ENCODE measurements around the gene SLC22A4. TPM values are rescaled to one million over a fixed set of nuclear protein-coding genes. Genes with fewer than 3 reads are reported as not detected.

Gene SLC22A4
- total RNA-seq, 6 donors from 2014 or later, result 3.9 to 17.8 (median 8.1) TPM

DNA sequence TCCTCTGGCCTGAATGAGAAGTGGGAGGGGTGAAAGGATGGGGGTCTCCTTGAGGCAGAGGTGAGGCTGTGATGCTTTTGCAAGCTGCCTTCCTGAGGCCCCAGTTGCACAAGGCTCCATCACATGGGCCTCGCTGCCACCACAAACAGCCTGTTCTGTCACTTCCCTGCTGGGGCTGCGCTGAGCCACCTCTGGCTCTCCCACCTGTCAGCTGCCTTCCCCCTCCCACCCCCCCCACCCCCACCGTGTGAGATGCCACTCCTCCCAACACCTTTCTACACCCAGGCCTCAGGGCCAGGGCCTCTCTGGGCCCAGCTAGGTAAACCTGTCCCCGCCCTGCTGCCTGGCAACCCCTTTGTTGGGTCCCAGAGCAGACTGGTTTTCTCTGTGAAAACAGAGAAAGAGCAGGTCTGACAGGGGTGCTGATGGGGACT, 41.2 kb upstream of the SLC22A4 start:
- WGBS, 2 donors, result 63% methylated on average over 4 of the region's 4 CpGs; no CpG with 5 or more reads in 1 of the 2 donors
- TF ChIP-seq EP300 (IDR thresholded peaks at IDR 0.05) (no peak), POLR2AphosphoS5 (IDR thresholded peaks at IDR 0.05) (no peak), POLR2A (IDR thresholded peaks at IDR 0.05) (no peak)
- TF ChIP-seq, protein P1, sequence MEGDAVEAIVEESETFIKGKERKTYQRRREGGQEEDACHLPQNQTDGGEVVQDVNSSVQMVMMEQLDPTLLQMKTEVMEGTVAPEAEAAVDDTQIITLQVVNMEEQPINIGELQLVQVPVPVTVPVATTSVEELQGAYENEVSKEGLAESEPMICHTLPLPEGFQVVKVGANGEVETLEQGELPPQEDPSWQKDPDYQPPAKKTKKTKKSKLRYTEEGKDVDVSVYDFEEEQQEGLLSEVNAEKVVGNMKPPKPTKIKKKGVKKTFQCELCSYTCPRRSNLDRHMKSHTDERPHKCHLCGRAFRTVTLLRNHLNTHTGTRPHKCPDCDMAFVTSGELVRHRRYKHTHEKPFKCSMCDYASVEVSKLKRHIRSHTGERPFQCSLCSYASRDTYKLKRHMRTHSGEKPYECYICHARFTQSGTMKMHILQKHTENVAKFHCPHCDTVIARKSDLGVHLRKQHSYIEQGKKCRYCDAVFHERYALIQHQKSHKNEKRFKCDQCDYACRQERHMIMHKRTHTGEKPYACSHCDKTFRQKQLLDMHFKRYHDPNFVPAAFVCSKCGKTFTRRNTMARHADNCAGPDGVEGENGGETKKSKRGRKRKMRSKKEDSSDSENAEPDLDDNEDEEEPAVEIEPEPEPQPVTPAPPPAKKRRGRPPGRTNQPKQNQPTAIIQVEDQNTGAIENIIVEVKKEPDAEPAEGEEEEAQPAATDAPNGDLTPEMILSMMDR (IDR thresholded peaks at IDR 0.05), result no peak
- Histone ChIP-seq H3K27ac (no peak overlapping the region), H3K4me3 (no peak overlapping the region), H3K9me3 (no peaks in the 10 kb centered on the region), H3K36me3 (no peaks in the 10 kb centered on the region), H3K4me1 (peaks cover 4 to 14% (median 7%) of the 10 kb centered on the region in 4 donors), H3K27me3 (peaks cover 0 to 6% (median 3%) of the 10 kb centered on the region in 4 donors)
- ATAC-seq (ENCODE audit: low FRiP score in 2 of 2) (no peak), DNase-seq (peak in 1 of 2 donors; percentile 19)

DNA sequence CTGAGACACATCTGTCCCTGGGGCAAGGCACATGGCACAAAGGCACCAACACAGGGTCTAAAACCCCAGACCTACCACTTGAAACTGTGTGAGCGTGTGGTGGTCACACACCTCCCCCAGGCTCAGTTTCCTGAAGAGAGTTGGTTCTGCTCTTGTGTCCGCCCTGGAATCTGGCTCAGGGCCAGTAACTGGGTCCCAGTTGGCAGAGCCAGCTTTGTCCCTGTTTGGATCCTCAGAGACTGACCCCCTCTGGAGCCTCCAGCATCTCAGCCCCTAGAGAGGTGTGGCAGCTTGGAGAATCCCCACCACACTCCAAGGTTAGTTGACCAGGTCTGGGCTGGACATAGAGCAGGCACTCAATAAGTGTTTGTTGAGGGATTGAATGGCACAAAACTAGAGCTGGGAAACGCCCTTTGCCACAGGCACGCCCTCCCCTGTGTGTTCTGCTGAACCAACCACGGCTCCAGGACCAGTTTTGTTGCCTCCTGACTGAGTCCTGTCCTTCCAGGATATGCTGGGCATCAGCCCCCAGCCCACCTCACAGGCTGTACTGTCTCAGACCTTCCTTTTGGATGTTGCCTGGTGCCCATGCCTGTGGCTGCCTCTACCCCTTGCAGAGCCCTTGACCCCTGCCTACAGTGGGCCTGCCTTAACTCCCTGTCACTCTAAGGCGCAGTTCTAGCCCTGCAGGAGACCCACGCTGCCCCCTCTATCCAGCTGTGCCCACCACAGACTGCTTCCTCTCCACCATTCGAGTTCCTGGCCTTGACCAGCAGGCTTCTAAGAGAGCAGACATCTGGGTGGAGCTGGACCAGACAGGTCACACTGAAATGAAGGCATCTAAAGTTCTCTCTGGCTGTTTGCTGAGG, 40.5 kb upstream of the SLC22A4 start:
- H3K9me3 ChIP-seq, result no peaks in the 10 kb centered on the region
- peaks cover 0 to 6% (median 3%) of the 10 kb centered on the region in 4 donors for H3K27me3 ChIP-seq
- DNase-seq (peak in 1 of 2 donors; percentile 22), ATAC-seq (ENCODE audit: low FRiP score in 2 of 2) (no peak)
- H3K4me3 ChIP-seq, result no peak overlapping the region
- 74 to 85% methylated on average over 7 to 8 of the region's 8 CpGs for WGBS, 2 donors
- peaks cover 4 to 18% (median 9%) of the 10 kb centered on the region in 4 donors for H3K4me1 ChIP-seq
- H3K27ac ChIP-seq, result no peak overlapping the region
- TF ChIP-seq POLR2AphosphoS5 (IDR thresholded peaks at IDR 0.05), result no peak
- TF ChIP-seq, protein P1 (IDR thresholded peaks at IDR 0.05), result no peak
- no peak for TF ChIP-seq EP300 (IDR thresholded peaks at IDR 0.05)
- TF ChIP-seq POLR2A (IDR thresholded peaks at IDR 0.05), result no peak
- H3K36me3 ChIP-seq, result no peaks in the 10 kb centered on the region

- no peaks in the 10 kb centered on the region for H3K9me3 ChIP-seq
- H3K27ac ChIP-seq, result no peak overlapping the region
- peaks cover 0 to 6% (median 3%) of the 10 kb centered on the region in 4 donors for H3K27me3 ChIP-seq
- H3K4me1 ChIP-seq, result peaks cover 5 to 21% (median 10%) of the 10 kb centered on the region in 4 donors
- TF ChIP-seq, protein P1 (IDR thresholded peaks at IDR 0.05), result no peak
- TF ChIP-seq POLR2A (IDR thresholded peaks at IDR 0.05) (no peak), POLR2AphosphoS5 (IDR thresholded peaks at IDR 0.05) (no peak), EP300 (IDR thresholded peaks at IDR 0.05) (no peak)
- no peak for ATAC-seq (ENCODE audit: low FRiP score in 2 of 2)
- peak in 1 of 2 donors; percentile 59 for DNase-seq
- 50 to 63% methylated on average over 1 to 7 of the region's 7 CpGs for WGBS, 2 donors
- H3K4me3 ChIP-seq, result no peak overlapping the region
- no peaks in the 10 kb centered on the region for H3K36me3 ChIP-seq
Measured at GRCh38 chr5:132254321-132254977, 39.7 kb upstream of the SLC22A4 start.

GRCh38 chr5:132256086-132256782, 38.0 kb upstream of the SLC22A4 start:
- ATAC-seq (ENCODE audit: low FRiP score in 2 of 2), result no peak
- DNase-seq, result peak in 1 of 2 donors; percentile 6
- WGBS, 2 donors, result 97 to 99% methylated on average over 4 of the region's 4 CpGs
- Histone ChIP-seq H3K4me1 (peaks cover 9 to 36% (median 16%) of the 10 kb centered on the region in 4 donors), H3K27ac (no peak overlapping the region), H3K27me3 (peaks cover 0 to 6% (median 3%) of the 10 kb centered on the region in 4 donors), H3K36me3 (no peaks in the 10 kb centered on the region), H3K9me3 (no peaks in the 10 kb centered on the region), H3K4me3 (no peak overlapping the region)
- TF ChIP-seq POLR2AphosphoS5 (IDR thresholded peaks at IDR 0.05) (no peak), EP300 (IDR thresholded peaks at IDR 0.05) (no peak), POLR2A (IDR thresholded peaks at IDR 0.05) (no peak)
- TF ChIP-seq, protein P1 (IDR thresholded peaks at IDR 0.05), result no peak

All from upper lobe of left lung (tissue), 6 donors.